Mononuclear cell (primary cell): ENCODE results near the gene CNIH1. TPM values are rescaled to one million over a fixed set of nuclear protein-coding genes. Genes with fewer than 3 reads are reported as not detected.
A peak's percentile ranks its signal among the peaks of the same experiment; 100 is the strongest.

Experiments used
- H3K27me3 ChIP-seq: 2 replicates; pipeline ENCODE4 v1.6.0; 2011; ENCODE audit warnings: low read length, control low read depth; ENCODE audit not compliant: insufficient read depth
- H3K4me1 ChIP-seq: 2 replicates; pipeline ENCODE4 v1.5.1; 2011; ENCODE audit warnings: mild to moderate bottlenecking, low read length, control low read depth; ENCODE audit not compliant: insufficient read depth
- H3K4me3 ChIP-seq: 2 replicates; pipeline ENCODE4 v1.5.1; 2011; ENCODE audit warnings: mild to moderate bottlenecking, low read length, moderate library complexity
- H3K9me3 ChIP-seq: 2 replicates; pipeline ENCODE4 v1.5.1; 2011; ENCODE audit warnings: low read depth, mild to moderate bottlenecking, control low read depth, low read length
- total RNA-seq: library from RNA; depleted of rRNA; stranded (reverse); fragments of >200 nt; gene quantifications from one replicate; pipeline ENCODE4 v1.2.3, GENCODE V29; 2012

The CNIH1 gene
- 108 TPM for total RNA-seq

- Histone ChIP-seq H3K4me1 (peaks cover 38% of the 10 kb centered on the region), H3K9me3 (no peaks in the 10 kb centered on the region), H3K27me3 (no peaks in the 10 kb centered on the region), H3K4me3 (peak within 1 kb of the TSS; percentile 87)
These were observed at the start of gene CNIH1 for GRCh38 chr14:54440873-54441868. Gene CNIH1 (minus strand): TSS chr14:54441374. CDS start chr14:54441327, 47 bp downstream.

- no peaks in the 10 kb centered on the region for H3K27me3 ChIP-seq
- H3K4me3 ChIP-seq = no peak overlapping the region
- H3K4me1 ChIP-seq = peaks cover 44% of the 10 kb centered on the region
These were observed 49.4 kb upstream of the CNIH1 start for GRCh38 chr14:54490445-54491175.

GRCh38 chr14:54489731-54490444 is 48.7 kb upstream of the CNIH1 start:
- H3K4me1 ChIP-seq = peaks cover 47% of the 10 kb centered on the region
- H3K9me3 ChIP-seq = no peaks in the 10 kb centered on the region
- no peaks in the 10 kb centered on the region for H3K27me3 ChIP-seq
- no peak overlapping the region for H3K4me3 ChIP-seq

More at GRCh38 chr14:54490445-54491175, 49.4 kb upstream of the CNIH1 start:
- no peaks in the 10 kb centered on the region for H3K9me3 ChIP-seq

GRCh38 chr14:54489318-54489683 is 48.1 kb upstream of the CNIH1 start:
- Histone ChIP-seq H3K4me3 (peak overlapping the region; percentile 97), H3K4me1 (peaks cover 53% of the 10 kb centered on the region), H3K9me3 (no peaks in the 10 kb centered on the region), H3K27me3 (no peaks in the 10 kb centered on the region)

- H3K4me1 ChIP-seq = peaks cover 54% of the 10 kb centered on the region
These were observed 47.6 kb upstream of the CNIH1 start, which contains the start of gene GMFB for GRCh38 chr14:54488646-54489317. Gene GMFB (minus strand): TSS chr14:54488980. CDS start chr14:54488927, 53 bp downstream.

GRCh38 chr14:54488318-54488645 is 47.1 kb upstream of the CNIH1 start:
- Histone ChIP-seq H3K4me1 (peaks cover 55% of the 10 kb centered on the region), H3K27me3 (no peaks in the 10 kb centered on the region), H3K4me3 (peak overlapping the region; percentile 97), H3K9me3 (no peaks in the 10 kb centered on the region)

More at GRCh38 chr14:54488646-54489317, 47.6 kb upstream of the CNIH1 start, which contains the start of gene GMFB:
- Histone ChIP-seq H3K27me3 (no peaks in the 10 kb centered on the region), H3K4me3 (peak within 1 kb of the TSS; percentile 97), H3K9me3 (no peaks in the 10 kb centered on the region)

GRCh38 chr14:54487771-54488170 is 46.6 kb upstream of the CNIH1 start:
- H3K27me3 ChIP-seq = no peaks in the 10 kb centered on the region
- H3K4me1 ChIP-seq = peaks cover 57% of the 10 kb centered on the region
- H3K4me3 ChIP-seq = peak overlapping the region; percentile 97
- H3K9me3 ChIP-seq = no peaks in the 10 kb centered on the region

- no peak overlapping the region for H3K4me3 ChIP-seq
- H3K4me1 ChIP-seq = peaks cover 57% of the 10 kb centered on the region
- H3K27me3 ChIP-seq = no peaks in the 10 kb centered on the region
- H3K9me3 ChIP-seq = no peaks in the 10 kb centered on the region
These were observed 45.5 kb upstream of the CNIH1 start for GRCh38 chr14:54486685-54487084.

GRCh38 chr14:54483846-54484245 is 42.7 kb upstream of the CNIH1 start:
- no peaks in the 10 kb centered on the region for H3K9me3 ChIP-seq
- no peaks in the 10 kb centered on the region for H3K27me3 ChIP-seq
- H3K4me3 ChIP-seq = no peak overlapping the region
- H3K4me1 ChIP-seq = peaks cover 41% of the 10 kb centered on the region

GRCh38 chr14:54483073-54483745 is 42.0 kb upstream of the CNIH1 start:
- Histone ChIP-seq H3K4me3 (no peak overlapping the region), H3K27me3 (no peaks in the 10 kb centered on the region), H3K9me3 (no peaks in the 10 kb centered on the region), H3K4me1 (peaks cover 39% of the 10 kb centered on the region)

- Histone ChIP-seq H3K27me3 (no peaks in the 10 kb centered on the region), H3K9me3 (no peaks in the 10 kb centered on the region), H3K4me1 (peaks cover 24% of the 10 kb centered on the region), H3K4me3 (no peak overlapping the region)
These were observed 40.5 kb upstream of the CNIH1 start for GRCh38 chr14:54481695-54482094.

- Histone ChIP-seq H3K27me3 (no peaks in the 10 kb centered on the region), H3K4me1 (peaks cover 17% of the 10 kb centered on the region), H3K9me3 (no peaks in the 10 kb centered on the region), H3K4me3 (no peak overlapping the region)
These were observed 39.8 kb upstream of the CNIH1 start for GRCh38 chr14:54480830-54481562.

GRCh38 chr14:54478636-54479215 is 37.6 kb upstream of the CNIH1 start:
- Histone ChIP-seq H3K27me3 (no peaks in the 10 kb centered on the region), H3K4me3 (no peak overlapping the region)

More at GRCh38 chr14:54478636-54479215, 37.6 kb upstream of the CNIH1 start:
- Histone ChIP-seq H3K4me1 (peaks cover 3% of the 10 kb centered on the region), H3K9me3 (no peaks in the 10 kb centered on the region)
